Occipital lobe (tissue), 2 donors: ENCODE measurements around the gene TBL1XR1. TPM values are rescaled to one million over a fixed set of nuclear protein-coding genes. Genes with fewer than 3 reads are reported as not detected.

ENCODE experiments used
- small RNA-seq: library from RNA; depleted of rRNA; stranded (forward); fragments of <200 nt; gene quantifications from one replicate; pipeline ENCODE3, GENCODE V24; 2014
- total RNA-seq: library from RNA; depleted of rRNA; stranded (reverse); fragments of >200 nt; gene quantifications from one replicate; pipeline ENCODE4 v1.2.3, GENCODE V29; 2014

Gene TBL1XR1
- total RNA-seq, 1 donor from 2014 or later = 358 TPM

Small RNA genes lying within 50 kb of the gene (small RNA-seq; reads per million reads assigned to genes)
- gene RF00019 (not detected), gene RNU6-681P (not detected)
